HG02852 (cell line): Measurements from ENCODE around the gene TBX15.
"Not testable (repeated sequence)": the region's sequence is repeated elsewhere in the genome, so short reads cannot be mapped to it uniquely, and the experiment has no call there.

ENCODE experiments used
- ATAC-seq: cut with Tn5 transposase; IDR thresholded peaks from one replicate; pipeline ENCODE4 v1.9.1; 2021; ENCODE audit warnings: mild to moderate bottlenecking, moderate library complexity; ENCODE audit not compliant: unreplicated experiment

TBX15 gene

DNA sequence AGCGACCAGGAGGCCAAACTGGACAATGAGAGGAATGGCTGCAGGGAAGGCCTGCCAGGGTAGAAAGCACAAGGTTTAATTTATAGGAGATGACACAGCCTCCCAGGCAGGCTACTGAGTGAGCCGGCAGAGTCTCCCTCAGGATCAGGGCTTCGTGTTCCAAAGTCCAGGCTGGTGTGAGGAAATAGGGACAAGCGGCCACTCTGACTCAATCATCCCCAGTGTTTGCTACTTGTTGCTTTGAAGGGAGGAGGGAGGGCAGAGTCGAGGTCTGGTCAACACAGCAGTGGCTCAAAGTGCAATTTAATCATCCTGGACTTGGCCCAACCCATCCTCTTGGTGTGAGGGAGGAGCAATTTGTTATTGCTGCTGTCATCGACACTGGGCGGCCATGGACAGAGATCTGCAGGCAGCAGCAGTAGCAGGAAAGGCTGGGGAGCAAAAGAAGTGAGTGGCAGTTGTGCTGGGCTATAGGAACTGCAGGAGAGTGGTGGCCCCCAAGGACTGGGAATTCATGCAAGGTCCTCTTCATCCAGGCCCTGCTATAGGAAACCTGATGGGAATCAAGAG lies 27.5 kb downstream of the TBX15 start:
- ATAC-seq = no peak

DNA sequence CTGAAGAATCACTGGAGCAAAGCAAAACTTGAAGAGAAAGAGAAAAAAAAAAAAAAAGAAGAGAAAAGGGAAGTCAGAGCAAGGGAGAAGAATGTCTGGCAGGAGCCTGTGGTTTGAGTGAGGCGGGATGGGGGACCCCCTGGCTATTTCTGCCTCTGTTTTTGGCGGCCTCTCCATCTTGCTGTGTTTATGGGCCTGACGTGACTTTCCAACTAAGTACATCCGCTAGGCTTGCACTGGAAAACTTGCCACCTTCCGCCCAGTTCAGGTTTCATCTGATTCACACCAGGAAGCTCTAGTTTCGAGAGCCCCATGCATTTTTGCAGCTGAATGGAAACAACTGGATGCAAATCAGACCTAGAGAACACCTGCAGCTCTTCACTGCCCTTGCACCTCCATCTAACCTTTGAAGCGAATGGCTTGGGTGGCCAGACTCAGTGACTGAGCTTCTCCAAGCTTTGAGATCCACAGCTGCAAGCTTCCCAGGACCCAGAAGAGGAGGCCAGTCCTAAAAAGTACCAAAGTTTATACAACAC lies 28.0 kb downstream of the TBX15 start:
- peak; percentile 92 for ATAC-seq

DNA sequence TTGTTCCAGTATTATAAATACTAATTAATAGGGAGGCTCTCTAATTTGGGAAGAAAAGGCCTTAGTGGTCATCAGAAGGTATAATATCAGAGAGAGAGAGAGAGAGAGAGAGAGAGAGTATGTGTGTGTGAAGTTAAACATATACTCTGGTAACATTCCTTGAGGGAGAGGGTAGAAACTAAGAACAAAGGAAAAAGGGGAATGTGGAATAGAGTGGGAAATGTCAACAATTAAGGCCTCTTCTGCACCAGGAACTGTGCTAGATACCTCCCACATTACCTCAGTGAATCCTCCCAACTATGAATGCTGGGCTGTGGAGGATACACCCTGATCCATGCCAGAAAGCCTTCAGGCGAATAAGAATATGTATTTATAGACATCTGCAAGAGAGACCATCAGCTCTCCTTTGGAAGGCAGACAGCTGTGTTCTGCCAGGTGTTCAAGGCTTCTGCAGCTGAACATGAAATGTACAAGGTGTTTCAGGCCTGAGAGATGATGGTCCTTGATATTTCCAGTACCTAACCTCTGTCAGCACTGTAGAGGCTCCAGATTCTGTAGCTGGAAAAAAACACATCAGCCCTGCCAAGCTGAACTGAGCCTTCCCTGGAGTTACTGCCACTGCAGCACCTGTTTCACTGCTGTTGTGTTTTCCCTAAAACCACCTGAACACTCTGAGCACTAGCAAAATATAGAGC lies 29.1 kb downstream of the TBX15 start:
- ATAC-seq = no peak

DNA sequence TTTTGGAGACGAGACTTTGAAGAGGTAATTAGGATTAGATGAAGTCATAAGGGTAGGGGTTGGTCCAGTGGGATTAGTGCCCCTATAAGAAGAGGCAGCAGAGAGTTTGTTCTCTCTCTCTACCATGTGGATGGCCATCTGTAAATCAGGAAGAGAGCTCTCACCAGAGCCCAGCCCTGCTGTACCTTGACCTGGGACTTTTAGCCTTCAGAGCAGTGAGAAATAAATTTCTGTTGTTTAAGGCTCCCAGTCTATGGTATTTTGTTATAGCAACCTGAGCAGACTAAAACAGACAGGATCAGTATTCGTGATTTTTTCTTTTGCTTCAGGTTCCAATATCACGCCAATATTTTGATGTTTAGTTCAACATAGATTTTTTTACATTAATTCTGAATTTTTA lies 30.0 kb downstream of the TBX15 start:
- no peak for ATAC-seq

DNA sequence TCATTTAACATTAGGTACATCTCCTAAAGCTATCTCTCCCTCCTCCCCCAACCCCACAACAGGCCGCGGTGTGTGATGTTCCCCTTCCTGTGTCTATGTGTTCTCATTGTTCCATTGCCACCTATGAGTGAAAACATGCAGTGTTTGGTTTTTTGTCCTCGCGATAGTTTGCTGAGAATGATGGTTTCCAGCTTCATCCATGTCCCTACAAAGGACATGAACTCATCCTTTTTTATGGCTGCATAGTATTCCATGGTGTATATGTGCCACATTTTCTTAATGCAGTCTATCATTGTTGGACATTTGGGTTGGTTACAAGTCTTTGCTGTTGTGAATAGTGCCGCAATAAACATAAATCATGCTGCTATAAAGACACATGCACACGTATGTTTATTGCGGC lies 30.6 kb downstream of the TBX15 start:
- not testable (repeated sequence) for ATAC-seq

DNA sequence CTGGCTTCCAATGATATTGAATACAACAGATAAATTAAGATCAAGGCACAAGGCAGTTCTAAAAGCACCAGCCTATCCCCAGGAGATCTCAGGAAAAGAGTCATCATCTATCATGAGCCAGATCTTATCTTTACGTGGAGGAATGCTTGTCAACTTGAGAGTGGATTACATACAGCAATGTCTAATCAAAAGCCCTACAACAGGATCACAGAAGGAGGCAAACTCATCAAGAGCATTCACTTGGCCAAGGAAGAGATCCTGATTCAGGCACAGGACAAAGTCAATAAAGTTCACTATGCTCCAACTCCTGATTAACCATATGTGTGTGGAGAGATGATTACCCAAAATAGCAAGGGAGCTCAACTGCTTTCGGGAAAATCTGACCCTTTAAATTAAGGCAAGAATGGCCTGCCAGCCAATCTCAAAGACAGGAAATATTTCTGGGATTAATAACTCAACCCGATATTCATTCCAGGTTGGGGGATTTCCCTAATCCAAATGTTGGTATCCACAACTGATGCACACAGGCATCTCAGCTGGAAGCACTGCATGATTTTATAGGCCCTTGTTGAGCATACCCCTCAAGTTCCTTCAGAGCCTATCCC lies 33.7 kb downstream of the TBX15 start:
- ATAC-seq = no peak

DNA sequence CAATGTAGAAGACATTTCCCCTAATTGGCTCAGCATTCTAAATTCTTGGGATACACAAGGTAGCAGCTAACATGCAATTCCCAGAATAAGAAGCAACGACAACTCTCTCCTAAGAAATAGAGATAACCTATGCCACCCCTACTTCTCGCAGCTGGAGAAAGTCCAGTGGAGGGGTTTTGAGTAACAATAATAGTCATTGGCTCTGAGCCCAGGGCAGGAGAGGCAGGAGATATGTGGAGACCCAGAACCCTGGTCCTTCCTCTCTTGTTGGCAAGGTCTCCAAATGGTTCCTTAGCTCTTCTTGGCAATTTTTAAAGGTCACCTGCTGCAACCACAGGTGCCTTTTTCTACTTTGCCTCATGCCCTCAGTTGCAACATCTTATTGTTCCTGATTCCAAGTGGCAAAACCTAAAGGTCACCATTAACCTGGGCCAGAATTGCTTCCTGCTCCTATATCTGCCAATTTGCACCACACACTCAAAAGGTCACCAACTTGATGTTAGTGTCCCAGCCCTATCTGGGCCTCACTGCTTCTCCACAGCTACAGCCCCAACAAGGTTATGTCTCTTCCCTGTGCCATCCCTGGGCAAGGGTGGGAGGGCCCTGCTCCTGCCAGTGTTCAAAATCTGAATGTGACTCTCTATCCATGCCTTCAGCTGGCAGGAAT lies 36.7 kb downstream of the TBX15 start:
- ATAC-seq = no peak

DNA sequence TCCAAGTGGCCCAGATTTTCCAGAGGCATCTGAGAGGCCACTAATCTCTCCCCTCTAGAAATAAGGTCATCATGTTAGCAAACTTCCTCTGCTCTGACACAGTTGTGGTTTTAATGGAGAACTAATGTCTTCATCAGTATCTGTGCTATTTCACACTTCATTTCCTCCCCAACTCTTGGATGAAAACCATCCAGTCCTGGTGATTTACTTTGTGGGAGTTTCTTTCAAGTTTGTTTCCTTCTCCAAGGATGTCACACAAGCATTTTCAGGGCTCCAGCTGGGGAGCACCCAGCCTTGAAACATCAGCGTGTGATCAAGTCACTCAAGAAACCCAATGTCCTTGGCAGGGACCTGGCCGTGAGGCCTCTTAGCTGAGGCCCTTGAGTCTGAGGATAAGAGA lies 38.8 kb downstream of the TBX15 start:
- ATAC-seq = no peak

DNA sequence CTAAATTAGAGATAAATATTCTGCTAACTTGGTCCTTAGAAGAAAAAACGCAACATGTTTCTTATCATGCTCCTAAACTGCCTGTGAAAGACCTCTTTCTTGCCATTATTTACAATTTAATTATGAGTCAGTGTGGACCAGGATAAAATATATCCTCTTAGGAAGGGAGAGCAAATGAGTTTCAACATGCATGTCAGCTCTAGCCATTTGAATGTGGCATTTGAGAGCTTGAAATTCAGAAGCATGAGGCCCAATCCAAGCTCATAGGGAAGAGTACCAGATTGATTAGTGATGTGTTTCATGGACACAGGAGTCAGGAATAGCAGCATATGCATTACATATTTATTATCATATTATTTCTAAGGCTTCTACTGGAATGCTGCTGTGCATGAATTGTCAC lies 39.3 kb downstream of the TBX15 start:
- ATAC-seq = no peak

DNA sequence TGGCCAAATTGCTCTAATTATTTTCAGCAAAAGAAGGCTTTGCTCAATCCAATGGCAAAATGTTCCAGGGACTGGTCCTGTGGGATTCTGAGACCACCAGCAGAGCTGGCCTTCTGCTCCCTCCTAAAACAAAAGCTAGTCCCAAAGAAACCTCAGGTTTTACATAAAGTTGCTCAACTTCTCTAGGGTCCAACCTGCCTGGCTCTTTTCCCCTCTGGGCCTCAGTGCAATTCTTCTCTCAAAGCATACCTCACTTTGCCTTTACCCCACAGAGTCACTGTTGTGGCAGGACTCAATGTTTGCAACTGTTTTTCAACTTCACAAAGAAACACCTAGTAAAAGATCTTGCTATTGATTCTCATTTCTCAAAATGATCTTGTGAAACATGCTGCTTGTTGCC lies 39.8 kb downstream of the TBX15 start:
- ATAC-seq = no peak

DNA sequence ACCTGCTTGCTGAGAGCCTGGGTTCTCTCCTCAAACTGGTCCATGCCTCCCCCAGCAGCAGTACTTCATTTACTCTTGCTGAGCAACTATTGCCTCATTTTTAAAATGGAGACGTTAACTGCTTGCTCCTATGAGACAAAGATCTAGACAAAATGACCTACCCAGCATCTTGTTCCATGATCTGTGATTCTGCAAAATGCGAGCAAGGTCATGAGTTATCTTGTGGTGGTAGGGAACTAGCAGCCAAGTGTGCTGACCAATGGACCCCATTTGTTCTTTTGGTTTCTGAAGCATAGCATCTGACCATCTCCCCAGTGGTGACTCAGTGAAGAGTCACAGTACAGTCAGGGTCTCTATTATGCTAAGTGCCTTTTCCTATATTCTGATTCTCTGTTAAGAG lies 40.4 kb downstream of the TBX15 start:
- no peak for ATAC-seq

DNA sequence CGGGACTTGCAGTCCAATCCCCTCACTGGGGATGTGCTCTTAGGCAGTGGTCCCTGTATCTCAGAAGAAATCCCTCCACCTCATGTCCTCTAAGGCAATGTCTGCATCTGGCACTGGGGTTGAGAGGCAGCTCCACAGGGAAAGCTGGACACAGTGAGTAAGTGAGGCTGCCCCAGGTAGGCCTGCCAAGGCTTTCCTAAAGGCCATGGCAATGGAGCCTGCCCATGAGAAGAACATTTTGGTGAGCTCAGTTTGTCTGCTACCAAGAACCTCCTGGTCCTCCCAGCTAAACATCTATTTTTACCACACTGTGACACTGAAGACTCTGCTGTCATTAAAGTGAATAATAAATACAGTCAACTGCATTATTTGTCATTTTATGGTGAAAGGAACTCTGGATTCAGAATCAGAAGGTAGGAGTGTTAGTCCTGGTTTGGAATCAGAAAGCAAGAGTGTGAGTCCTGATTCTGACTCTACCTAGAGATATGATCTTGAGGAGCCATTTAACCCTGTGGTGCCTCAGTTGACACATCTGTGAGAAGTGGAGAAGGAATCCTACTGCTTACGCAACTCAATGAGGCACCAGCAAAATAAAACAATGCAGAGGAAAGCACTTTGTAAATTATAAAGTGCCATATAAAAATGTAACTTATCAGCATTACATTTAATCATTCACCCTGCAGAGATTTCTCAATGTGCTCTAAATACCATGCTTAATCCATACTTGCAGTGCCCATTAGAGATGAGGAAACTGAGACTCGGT lies 41.0 kb downstream of the TBX15 start:
- ATAC-seq = no peak

DNA sequence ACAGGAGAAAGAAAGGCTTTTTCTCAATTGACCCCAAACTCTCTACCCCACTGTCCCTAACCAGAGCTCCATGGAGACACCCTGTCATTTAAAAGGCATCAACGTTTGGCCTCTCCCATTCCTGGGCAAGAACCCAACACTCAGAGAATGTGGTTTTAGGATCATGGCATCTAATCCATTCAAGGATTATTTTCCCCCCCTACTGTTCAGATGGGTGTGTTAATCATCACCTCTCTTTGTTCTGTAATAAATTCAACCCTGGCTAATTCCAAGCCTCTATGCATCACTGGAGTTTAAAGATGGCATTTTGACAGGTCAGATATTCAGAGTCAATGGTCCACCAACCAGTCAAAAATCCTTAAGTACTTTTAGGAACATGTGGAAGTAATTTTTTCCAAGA lies 42.7 kb downstream of the TBX15 start:
- no peak for ATAC-seq

DNA sequence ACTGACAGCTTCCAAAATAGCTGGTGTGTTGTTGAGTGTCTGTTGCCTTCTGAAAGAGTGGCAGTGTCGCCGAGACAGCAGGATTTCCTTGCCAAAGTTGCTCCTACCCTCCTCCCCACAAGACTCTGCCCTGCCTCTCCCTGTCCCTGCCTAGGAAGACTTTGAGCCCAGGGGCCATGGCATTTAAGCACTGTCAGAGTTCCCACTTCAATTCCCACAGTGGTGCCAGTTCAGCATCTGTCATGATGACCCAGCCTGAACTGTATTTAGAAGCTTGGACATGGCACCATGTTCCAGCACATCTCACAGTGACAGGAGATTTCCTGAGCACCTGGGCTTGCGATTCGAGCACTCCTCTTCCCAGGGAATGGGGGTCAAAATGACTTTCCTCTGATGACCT lies 43.6 kb downstream of the TBX15 start:
- ATAC-seq = no peak

DNA sequence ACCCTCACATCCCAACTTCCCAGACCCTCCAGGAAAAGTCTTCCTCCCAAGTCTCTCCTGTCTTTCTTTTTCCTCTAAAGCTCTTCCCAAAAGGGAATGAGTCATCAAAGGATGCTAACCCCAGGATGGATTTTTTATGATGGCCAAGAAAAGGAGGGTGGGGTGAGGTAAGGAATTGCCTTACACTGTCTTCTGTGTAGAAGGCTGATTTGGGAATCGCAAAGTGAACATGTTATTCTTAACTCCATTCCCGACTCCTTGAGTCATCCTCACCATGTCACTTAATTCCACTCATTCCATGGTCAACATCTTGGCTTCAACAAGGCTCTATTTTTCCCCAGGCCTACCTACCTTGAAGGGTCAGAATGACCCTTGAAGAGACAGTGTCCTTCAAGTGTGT lies 44.0 kb downstream of the TBX15 start:
- no peak for ATAC-seq

DNA sequence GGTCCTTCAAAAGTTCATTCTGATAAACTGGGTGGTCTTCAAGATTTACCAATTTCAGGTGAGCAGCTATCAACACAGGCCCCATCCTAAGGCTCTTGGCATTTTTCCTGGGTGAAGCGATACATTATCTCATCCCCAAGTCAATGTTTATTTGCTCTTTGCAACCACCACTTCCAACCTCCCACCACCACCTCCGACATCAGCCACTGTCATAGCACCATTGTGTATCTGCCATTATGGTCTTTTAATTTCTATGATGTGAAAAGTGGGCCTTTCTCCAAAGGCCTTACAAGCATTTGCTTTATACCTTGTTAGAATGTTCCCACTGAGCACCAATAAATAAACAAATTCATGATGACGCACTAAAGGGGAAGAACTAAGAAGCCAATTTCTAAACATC lies 47.2 kb downstream of the TBX15 start:
- ATAC-seq = no peak

DNA sequence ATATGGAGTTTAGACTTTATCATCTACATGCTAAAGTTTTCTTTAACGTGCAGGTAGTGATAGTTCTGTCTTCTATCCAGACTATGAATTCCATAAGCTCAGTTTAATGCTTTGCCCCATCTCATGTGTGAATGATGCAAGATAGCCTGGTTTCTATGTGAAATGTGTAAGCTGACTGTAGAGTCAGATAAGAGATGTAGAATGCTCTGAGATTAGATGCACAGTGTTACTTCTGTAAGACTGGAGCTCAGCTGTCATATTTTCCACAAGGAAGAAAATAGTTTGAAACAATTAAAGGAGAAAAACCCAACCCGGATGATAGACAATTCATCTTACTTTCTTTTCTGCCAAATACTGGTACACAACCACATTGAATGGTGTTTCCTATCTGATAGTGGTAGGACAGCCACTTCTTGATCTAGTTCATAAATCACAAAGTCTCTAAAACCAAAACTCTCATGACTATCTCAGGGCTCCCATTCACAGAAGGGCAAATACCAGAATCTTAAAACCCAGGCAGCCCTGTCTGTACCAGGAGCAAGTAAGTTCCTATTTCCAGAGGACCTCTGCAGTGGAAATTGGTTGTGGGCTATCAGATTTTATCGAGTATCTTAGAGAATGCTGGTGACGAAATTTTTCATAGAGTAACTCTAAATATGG lies 50.6 kb downstream of the TBX15 start:
- no peak for ATAC-seq

DNA sequence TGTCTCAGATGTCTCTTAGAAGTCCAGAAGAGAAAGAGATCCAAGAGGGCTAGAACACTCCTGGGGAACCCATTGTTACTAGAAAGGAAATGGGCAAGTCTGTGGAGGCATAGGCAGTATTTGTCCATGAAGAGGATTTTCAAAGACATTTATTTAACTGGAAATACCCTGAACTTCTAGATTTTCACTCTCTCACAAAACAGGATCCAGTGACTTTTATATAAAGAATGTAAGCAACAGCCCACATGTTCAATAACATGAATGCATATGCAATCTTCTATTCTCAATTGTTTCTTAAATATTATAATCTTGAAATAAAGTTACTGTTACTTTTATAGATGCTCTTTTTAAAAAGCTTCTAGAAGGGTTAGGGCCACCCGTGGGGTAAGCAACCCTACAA lies 53.4 kb downstream of the TBX15 start:
- no peak for ATAC-seq

DNA sequence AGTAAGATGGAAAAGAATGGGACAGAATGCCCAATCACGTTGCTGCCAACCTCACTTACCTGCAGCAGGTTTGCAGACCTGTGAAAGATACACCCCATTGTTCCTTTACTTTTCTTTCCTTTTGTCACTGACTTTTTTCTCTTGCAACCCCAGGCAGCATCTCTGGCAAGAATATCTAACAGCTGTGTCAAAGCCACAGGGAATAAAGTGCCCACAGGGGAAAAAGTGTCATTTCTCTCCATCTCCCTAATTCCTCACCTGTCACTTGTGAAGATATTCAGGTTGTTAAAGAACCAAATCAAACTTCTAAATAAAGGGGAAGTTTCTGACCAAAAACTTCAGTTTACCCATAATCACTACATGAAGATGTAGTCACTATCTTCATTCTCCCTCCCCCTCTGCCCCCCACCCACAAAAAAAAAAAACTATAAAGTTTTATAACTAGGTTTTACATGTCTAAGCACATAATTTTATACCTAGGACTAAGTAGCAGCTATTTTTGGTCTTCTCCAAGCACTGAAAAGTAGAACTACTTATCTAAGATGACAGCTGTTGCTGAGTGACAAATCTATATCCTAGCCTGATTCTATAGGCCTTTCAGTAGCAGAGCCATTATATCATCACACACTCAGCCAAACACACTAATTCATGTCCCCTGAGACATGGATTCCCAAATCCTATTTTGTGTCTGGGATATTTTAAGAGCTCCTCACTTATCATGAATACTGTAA lies 54.9 kb downstream of the TBX15 start:
- no peak for ATAC-seq

DNA sequence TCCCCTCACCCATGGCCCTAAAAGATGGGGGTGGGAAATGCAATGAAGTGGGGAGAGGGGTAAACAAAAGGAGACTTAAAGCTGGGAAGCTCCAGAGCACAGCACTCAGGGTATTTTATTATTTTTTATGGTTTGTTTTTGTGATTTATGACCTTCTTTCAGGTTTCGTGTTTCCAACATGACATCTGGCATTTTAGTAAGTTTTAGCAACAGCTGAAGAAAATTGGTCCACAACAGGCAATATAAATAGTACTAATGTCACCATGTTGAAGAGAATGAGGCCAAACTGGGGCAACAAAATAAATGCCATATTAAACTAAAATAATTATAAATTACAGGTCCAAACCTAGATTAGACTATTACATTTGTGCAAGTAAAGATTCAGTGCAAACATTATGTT lies 56.3 kb downstream of the TBX15 start:
- ATAC-seq = no peak
